Measurements from ENCODE around the gene SLC39A5. TPM values are rescaled to one million over a fixed set of nuclear protein-coding genes. Genes with fewer than 3 reads are reported as not detected.

SLC39A5 gene
- total and polyA plus RNA-seq, 2 donors from 2014 or later, result 5.1 to 164 TPM

DNA sequence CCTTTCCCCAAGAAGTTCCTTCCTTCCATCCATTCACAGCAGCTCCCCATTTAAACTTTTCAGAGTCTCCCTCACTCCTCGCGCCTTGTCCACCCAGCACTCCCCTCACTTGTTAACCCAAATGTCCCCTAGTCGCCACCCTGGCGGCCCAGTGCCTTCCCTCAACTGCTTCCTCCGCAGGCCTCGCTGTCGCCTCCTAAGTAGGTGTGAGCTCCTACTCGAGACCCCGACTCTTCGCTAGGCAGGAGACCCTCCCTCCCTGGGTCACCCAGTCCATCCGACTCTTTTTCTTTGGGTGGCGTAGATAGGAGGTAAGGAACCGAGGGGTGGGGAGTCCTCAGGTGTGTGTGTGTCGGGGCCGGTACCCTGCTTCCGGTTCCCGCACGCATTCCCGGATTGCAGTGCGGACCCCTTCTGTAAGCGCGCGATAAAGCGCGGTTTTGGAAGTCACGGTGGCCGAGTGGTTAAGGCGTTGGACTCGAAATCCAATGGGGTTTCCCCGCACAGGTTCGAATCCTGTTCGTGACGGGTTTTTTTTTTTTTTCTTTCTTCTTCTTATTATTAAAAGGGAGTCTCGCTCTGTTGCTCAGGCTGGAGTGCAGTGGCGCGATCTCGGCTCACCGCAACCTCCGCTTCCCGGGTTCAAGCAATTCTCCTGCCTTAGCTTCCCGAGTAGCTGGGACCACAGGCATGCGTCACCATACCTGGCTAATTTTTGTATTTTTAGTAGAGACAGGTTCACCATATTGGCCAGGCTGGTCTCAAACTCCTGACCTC, 39.7 kb upstream of the SLC39A5 start:
- intact Hi-C loops (cut with DNase I), result loop anchor here (10.0 kb wide), 1 partner anchor 65 kb away; the partner anchor contains the start of gene ESYT1
- no peak for FAIRE-seq
- H3K36me3 ChIP-seq (ENCODE audit: control insufficient read depth in 2 of 3, insufficient read depth in 3 of 3, low read length in 3 of 3), result peaks cover 0 to 6% (median 2%) of the 10 kb centered on the region in 3 donors
- peak overlapping the region; percentile 87 to 95 (median 87) for H3K9ac ChIP-seq (ENCODE audit: low read length in 3 of 3)
- H3K4me3 ChIP-seq (ENCODE audit: low read length in 3 of 3), result peak overlapping the region; percentile 73 to 95 (median 89)
- TF ChIP-seq, protein P1, sequence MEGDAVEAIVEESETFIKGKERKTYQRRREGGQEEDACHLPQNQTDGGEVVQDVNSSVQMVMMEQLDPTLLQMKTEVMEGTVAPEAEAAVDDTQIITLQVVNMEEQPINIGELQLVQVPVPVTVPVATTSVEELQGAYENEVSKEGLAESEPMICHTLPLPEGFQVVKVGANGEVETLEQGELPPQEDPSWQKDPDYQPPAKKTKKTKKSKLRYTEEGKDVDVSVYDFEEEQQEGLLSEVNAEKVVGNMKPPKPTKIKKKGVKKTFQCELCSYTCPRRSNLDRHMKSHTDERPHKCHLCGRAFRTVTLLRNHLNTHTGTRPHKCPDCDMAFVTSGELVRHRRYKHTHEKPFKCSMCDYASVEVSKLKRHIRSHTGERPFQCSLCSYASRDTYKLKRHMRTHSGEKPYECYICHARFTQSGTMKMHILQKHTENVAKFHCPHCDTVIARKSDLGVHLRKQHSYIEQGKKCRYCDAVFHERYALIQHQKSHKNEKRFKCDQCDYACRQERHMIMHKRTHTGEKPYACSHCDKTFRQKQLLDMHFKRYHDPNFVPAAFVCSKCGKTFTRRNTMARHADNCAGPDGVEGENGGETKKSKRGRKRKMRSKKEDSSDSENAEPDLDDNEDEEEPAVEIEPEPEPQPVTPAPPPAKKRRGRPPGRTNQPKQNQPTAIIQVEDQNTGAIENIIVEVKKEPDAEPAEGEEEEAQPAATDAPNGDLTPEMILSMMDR (IDR thresholded peaks at IDR 0.05; ENCODE audit: borderline replicate concordance, extremely low read depth, insufficient read depth), result no peak
- H3K9me3 ChIP-seq (ENCODE audit: control insufficient read depth in 2 of 3, insufficient read depth in 1 of 3, low read length in 3 of 3), result no peaks in the 10 kb centered on the region
- peak; percentile 93 to 97 (median 97) for DNase-seq
- peak overlapping the region; percentile 93 to 99 for H3K27ac ChIP-seq (ENCODE audit: low read depth in 2 of 2, low read length in 2 of 2)
- H3K4me1 ChIP-seq (ENCODE audit: control insufficient read depth in 2 of 3, insufficient read depth in 2 of 3, low read depth in 1 of 3, low read length in 3 of 3), result peaks cover 0 to 19% (median 10%) of the 10 kb centered on the region in 3 donors
- H3K27me3 ChIP-seq (ENCODE audit: control insufficient read depth, insufficient read depth, low read length), result no peaks in the 10 kb centered on the region

DNA sequence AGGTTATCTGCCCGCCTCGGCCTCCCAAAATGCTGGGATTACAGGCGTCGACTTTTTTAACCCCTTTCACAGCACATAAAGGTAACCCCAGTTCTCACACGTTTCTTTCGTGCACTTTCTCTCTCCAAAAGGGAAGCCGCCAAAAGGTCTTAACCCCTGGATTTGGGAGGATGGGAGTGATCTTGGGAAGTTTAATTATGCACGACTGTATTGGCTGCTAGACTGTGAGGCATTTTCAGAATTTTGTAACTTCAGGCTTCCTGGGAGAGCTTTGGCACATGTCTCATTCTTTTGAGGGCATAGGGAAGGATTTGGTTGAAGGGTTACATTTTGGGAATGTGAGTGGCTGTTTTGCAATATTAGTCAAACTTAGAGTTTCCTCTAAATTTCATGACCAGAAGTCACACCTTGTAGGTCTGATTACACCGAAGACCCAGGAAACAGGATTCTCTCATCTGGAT, 39.1 kb upstream of the SLC39A5 start:
- intact Hi-C loops (cut with DNase I), result no loop called here
- no peak for FAIRE-seq
- TF ChIP-seq, protein P1 (IDR thresholded peaks at IDR 0.05; ENCODE audit: borderline replicate concordance, extremely low read depth, insufficient read depth), result no peak
- Histone ChIP-seq H3K27me3 (ENCODE audit: control insufficient read depth, insufficient read depth, low read length) (no peaks in the 10 kb centered on the region), H3K9me3 (ENCODE audit: control insufficient read depth in 2 of 3, insufficient read depth in 1 of 3, low read length in 3 of 3) (no peaks in the 10 kb centered on the region), H3K27ac (ENCODE audit: low read depth in 2 of 2, low read length in 2 of 2) (peak overlapping the region in 1 of 2 donors; percentile 99), H3K4me1 (ENCODE audit: control insufficient read depth in 2 of 3, insufficient read depth in 2 of 3, low read depth in 1 of 3, low read length in 3 of 3) (peaks cover 0 to 19% (median 10%) of the 10 kb centered on the region in 3 donors), H3K4me3 (ENCODE audit: low read length in 3 of 3) (peak overlapping the region; percentile 73 to 95 (median 89)), H3K36me3 (ENCODE audit: control insufficient read depth in 2 of 3, insufficient read depth in 3 of 3, low read length in 3 of 3) (peaks cover 0 to 4% (median under 1%) of the 10 kb centered on the region in 3 donors), H3K9ac (ENCODE audit: low read length in 3 of 3) (peak overlapping the region; percentile 48 to 95 (median 87))
- peak in 3 of 5 donors; percentile 25 to 48 (median 45) for DNase-seq

DNA sequence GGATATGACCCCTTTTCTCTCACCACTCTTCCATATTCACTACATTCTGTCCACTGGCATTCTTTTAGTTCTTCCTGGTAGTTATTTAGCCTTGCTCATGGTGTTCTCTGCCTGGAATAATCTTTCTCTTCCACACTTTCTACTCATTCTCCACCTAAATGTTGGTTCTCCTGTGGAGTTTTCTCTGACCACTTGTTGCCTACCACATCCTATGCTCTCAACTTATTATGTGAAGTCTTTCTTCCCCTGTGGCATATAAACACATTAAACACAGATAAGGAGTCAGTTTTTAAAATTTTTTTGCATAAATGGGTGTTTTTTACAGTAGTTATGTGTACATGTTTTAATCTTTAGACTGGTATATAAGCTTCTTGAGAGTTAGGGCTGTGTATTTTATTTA, 37.3 kb upstream of the SLC39A5 start:
- H3K4me3 ChIP-seq (ENCODE audit: low read length in 3 of 3), result no peak overlapping the region
- TF ChIP-seq, protein P1 (IDR thresholded peaks at IDR 0.05; ENCODE audit: borderline replicate concordance, extremely low read depth, insufficient read depth), result no peak
- H3K36me3 ChIP-seq (ENCODE audit: control insufficient read depth in 2 of 3, insufficient read depth in 3 of 3, low read length in 3 of 3), result no peaks in the 10 kb centered on the region
- H3K9me3 ChIP-seq (ENCODE audit: control insufficient read depth in 2 of 3, insufficient read depth in 1 of 3, low read length in 3 of 3), result no peaks in the 10 kb centered on the region
- H3K4me1 ChIP-seq (ENCODE audit: control insufficient read depth in 2 of 3, insufficient read depth in 2 of 3, low read depth in 1 of 3, low read length in 3 of 3), result peaks cover 0 to 16% (median 9%) of the 10 kb centered on the region in 3 donors
- H3K27ac ChIP-seq (ENCODE audit: low read depth in 2 of 2, low read length in 2 of 2), result no peak overlapping the region
- H3K9ac ChIP-seq (ENCODE audit: low read length in 3 of 3), result no peak overlapping the region
- FAIRE-seq (no peak), DNase-seq (no peak)
- no peaks in the 10 kb centered on the region for H3K27me3 ChIP-seq (ENCODE audit: control insufficient read depth, insufficient read depth, low read length)
- intact Hi-C loops (cut with DNase I), result no loop called here
